HepG2 (cell line): Measurements from ENCODE around the gene RRAD. TPM values are rescaled to one million over a fixed set of nuclear protein-coding genes. Genes with fewer than 3 reads are reported as not detected.

ENCODE experiments used
- ARNTL ChIP-seq: sonication (generic); formaldehyde crosslinking; IDR thresholded peaks from 2 replicates; pipeline ENCODE4 v1.4.0; 2020; ENCODE audit warnings: mild to moderate bottlenecking, missing genetic modification reagents
- ATF7-NPFF ChIP-seq: sonication (generic); formaldehyde crosslinking; IDR thresholded peaks from 2 replicates; pipeline ENCODE4 v1.8.1; 2023; ENCODE audit warnings: mild to moderate bottlenecking, low read depth, missing genetic modification reagents, moderate library complexity
- BHLHE40 ChIP-seq: IDR thresholded peaks from 2 replicates; pipeline ENCODE4 v1.6.1; 2011; ENCODE audit warnings: low read length, improper control_type of control experiment
- FOXK2 ChIP-seq: fragments of 450-650 bp; IDR thresholded peaks from 2 replicates; pipeline ENCODE4 v1.6.1; 2016
- GLI4 ChIP-seq: sonication (generic); formaldehyde crosslinking; IDR thresholded peaks from 2 replicates; pipeline ENCODE4 v1.5.1; 2020; ENCODE audit warnings: missing genetic modification reagents, mild to moderate bottlenecking, moderate library complexity, borderline replicate concordance
- HOXA9 ChIP-seq: sonication (generic); formaldehyde crosslinking; IDR thresholded peaks from 2 replicates; pipeline ENCODE4 v1.8.1; 2022; ENCODE audit warnings: missing genetic modification reagents, mild to moderate bottlenecking, moderate library complexity, borderline replicate concordance
- MED1 ChIP-seq: sonication (generic); formaldehyde crosslinking; IDR thresholded peaks from 2 replicates; pipeline ENCODE4 v1.4.0; 2020; ENCODE audit warnings: missing genetic modification reagents
- POGZ ChIP-seq: sonication (generic); formaldehyde crosslinking; IDR thresholded peaks from 2 replicates; pipeline ENCODE4 v1.4.0; 2020; ENCODE audit warnings: mild to moderate bottlenecking, missing genetic modification reagents
- RBAK ChIP-seq: sonication (generic); formaldehyde crosslinking; IDR thresholded peaks from 2 replicates; pipeline ENCODE4 v1.5.1; 2020; ENCODE audit warnings: mild to moderate bottlenecking, missing genetic modification reagents
- RBFOX2 ChIP-seq: fragments of 200-400 bp; formaldehyde crosslinking; IDR thresholded peaks from 2 replicates; pipeline ENCODE4 v1.6.1; 2017; ENCODE audit warnings: low read depth, mild to moderate bottlenecking, low read length
- RXRA ChIP-seq: sonication (generic); formaldehyde crosslinking; IDR thresholded peaks from 2 replicates; pipeline ENCODE4 v1.5.1; 2020; ENCODE audit warnings: missing genetic modification reagents
- TMF1 ChIP-seq: sonication (generic); formaldehyde crosslinking; IDR thresholded peaks from 2 replicates; pipeline ENCODE4 v1.8.1; 2022; ENCODE audit warnings: low read depth, missing genetic modification reagents
- ZNF235 ChIP-seq: sonication (generic); formaldehyde crosslinking; IDR thresholded peaks from 2 replicates; pipeline ENCODE4 v1.8.1; 2023; ENCODE audit warnings: mild to moderate bottlenecking, missing genetic modification reagents, borderline replicate concordance
- ZNF256 ChIP-seq: sonication (generic); formaldehyde crosslinking; conservative IDR thresholded peaks from 2 replicates; pipeline ENCODE4 v1.4.0; 2020; ENCODE audit warnings: missing genetic modification reagents
- ZNF460 ChIP-seq: sonication (generic); formaldehyde crosslinking; IDR thresholded peaks from 2 replicates; pipeline ENCODE4 v1.5.1; 2020; ENCODE audit warnings: missing genetic modification reagents, mild to moderate bottlenecking, borderline replicate concordance
- ZNF501 ChIP-seq: sonication (generic); formaldehyde crosslinking; IDR thresholded peaks from 2 replicates; pipeline ENCODE4 v1.5.1; 2020; ENCODE audit warnings: mild to moderate bottlenecking, moderate library complexity, missing genetic modification reagents
- ZNF547 ChIP-seq: sonication (generic); formaldehyde crosslinking; IDR thresholded peaks from 2 replicates; pipeline ENCODE4 v1.5.1; 2020; ENCODE audit warnings: mild to moderate bottlenecking, missing genetic modification reagents
- ZNF549 ChIP-seq: sonication (generic); formaldehyde crosslinking; IDR thresholded peaks from 2 replicates; pipeline ENCODE4 v1.5.0; 2020; ENCODE audit warnings: missing genetic modification reagents
- ZNF615 ChIP-seq: sonication (generic); formaldehyde crosslinking; IDR thresholded peaks from 2 replicates; pipeline ENCODE4 v1.5.0; 2020; ENCODE audit warnings: mild to moderate bottlenecking, missing genetic modification reagents, borderline replicate concordance
- ZNF710 ChIP-seq: sonication (generic); formaldehyde crosslinking; IDR thresholded peaks from 2 replicates; pipeline ENCODE4 v1.5.0; 2020; ENCODE audit warnings: mild to moderate bottlenecking, missing genetic modification reagents, borderline replicate concordance
- ZNF883 ChIP-seq: sonication (generic); formaldehyde crosslinking; IDR thresholded peaks from 2 replicates; pipeline ENCODE4 v1.5.1; 2020; ENCODE audit warnings: mild to moderate bottlenecking, missing genetic modification reagents; ENCODE audit errors: not compliant biosample characterization
- polyA plus RNA-seq, 8 experiments: library from polyadenylated mRNA; depleted of rRNA in 3 of 8; stranded (reverse) in 7 of 8; unstranded in 1 of 8; fragments of >200 nt; fragmentation: Illumina TruSeq in 4 of 8; extraction: Trizol in 4 of 8; gene quantifications; 2 replicates each; pipeline versions ENCODE4 v1.2.1 to v1.2.3, GENCODE V29; 2011 to 2016; ENCODE audit warnings: low read depth in 4 of 8, missing spikeins in 1 of 8, mixed read lengths in 1 of 8; ENCODE audit not compliant: insufficient read depth in 1 of 8
- total RNA-seq, 5 experiments: library from RNA; depleted of rRNA; stranded (reverse); fragments of >200 nt; fragmentation: Illumina TruSeq; extraction: Trizol; gene quantifications; 2 replicates each; pipeline ENCODE4 v1.2.3, GENCODE V29; 2016; ENCODE audit warnings: low read depth in 1 of 5
- TF ChIP-seq, protein P1 (sequence below): sonication (generic); formaldehyde crosslinking; IDR thresholded peaks from 2 replicates; pipeline ENCODE4 v1.4.0; 2020; ENCODE audit warnings: missing genetic modification reagents
- TF ChIP-seq, protein P2 (sequence below): sonication (generic); formaldehyde crosslinking; IDR thresholded peaks from 2 replicates; pipeline ENCODE4 v1.8.1; 2023; ENCODE audit warnings: mild to moderate bottlenecking, missing genetic modification reagents
- TF ChIP-seq, protein P3 (sequence below): sonication (generic); formaldehyde crosslinking; IDR thresholded peaks from 2 replicates; pipeline ENCODE4 v1.5.1; 2020; ENCODE audit warnings: missing genetic modification reagents, mild to moderate bottlenecking, borderline replicate concordance

RRAD gene
- total and polyA plus RNA-seq, 2 of the 13 experiments (the other 11 are each of a cell fraction or from before 2014, with no cell fraction given), result 0.80 to 1.1 TPM

GRCh38 chr16:66947302-66948065 lies 22.1 kb upstream of the RRAD start (continued):
- no peak for TF ChIP-seq ZNF547 (CRISPR knock-in tag)
- TF ChIP-seq HOXA9 (CRISPR knock-in tag), result no peak
- TF ChIP-seq RBAK (CRISPR knock-in tag), result no peak
- no peak for TF ChIP-seq ZNF256 (CRISPR knock-in tag)
- no peak for TF ChIP-seq ZNF235 (CRISPR knock-in tag)
- no peak for TF ChIP-seq RBFOX2
- no peak for TF ChIP-seq FOXK2
- TF ChIP-seq ZNF710, result no peak
- TF ChIP-seq, protein P1, sequence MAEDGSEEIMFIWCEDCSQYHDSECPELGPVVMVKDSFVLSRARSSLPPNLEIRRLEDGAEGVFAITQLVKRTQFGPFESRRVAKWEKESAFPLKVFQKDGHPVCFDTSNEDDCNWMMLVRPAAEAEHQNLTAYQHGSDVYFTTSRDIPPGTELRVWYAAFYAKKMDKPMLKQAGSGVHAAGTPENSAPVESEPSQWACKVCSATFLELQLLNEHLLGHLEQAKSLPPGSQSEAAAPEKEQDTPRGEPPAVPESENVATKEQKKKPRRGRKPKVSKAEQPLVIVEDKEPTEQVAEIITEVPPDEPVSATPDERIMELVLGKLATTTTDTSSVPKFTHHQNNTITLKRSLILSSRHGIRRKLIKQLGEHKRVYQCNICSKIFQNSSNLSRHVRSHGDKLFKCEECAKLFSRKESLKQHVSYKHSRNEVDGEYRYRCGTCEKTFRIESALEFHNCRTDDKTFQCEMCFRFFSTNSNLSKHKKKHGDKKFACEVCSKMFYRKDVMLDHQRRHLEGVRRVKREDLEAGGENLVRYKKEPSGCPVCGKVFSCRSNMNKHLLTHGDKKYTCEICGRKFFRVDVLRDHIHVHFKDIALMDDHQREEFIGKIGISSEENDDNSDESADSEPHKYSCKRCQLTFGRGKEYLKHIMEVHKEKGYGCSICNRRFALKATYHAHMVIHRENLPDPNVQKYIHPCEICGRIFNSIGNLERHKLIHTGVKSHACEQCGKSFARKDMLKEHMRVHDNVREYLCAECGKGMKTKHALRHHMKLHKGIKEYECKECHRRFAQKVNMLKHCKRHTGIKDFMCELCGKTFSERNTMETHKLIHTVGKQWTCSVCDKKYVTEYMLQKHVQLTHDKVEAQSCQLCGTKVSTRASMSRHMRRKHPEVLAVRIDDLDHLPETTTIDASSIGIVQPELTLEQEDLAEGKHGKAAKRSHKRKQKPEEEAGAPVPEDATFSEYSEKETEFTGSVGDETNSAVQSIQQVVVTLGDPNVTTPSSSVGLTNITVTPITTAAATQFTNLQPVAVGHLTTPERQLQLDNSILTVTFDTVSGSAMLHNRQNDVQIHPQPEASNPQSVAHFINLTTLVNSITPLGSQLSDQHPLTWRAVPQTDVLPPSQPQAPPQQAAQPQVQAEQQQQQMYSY, result no peak
- no peak for TF ChIP-seq ZNF883 (CRISPR knock-in tag)
- no peak for TF ChIP-seq RXRA
- no peak for TF ChIP-seq ZNF460
- no peak for TF ChIP-seq BHLHE40
- no peak; the same call in 1 of the 2 replicates for TF ChIP-seq ATF7-NPFF (CRISPR knock-in tag)
- TF ChIP-seq, protein P2, sequence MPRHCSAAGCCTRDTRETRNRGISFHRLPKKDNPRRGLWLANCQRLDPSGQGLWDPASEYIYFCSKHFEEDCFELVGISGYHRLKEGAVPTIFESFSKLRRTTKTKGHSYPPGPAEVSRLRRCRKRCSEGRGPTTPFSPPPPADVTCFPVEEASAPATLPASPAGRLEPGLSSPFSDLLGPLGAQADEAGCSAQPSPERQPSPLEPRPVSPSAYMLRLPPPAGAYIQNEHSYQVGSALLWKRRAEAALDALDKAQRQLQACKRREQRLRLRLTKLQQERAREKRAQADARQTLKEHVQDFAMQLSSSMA (CRISPR knock-in tag), result no peak
- no peak for TF ChIP-seq ZNF615
- TF ChIP-seq, protein P3, sequence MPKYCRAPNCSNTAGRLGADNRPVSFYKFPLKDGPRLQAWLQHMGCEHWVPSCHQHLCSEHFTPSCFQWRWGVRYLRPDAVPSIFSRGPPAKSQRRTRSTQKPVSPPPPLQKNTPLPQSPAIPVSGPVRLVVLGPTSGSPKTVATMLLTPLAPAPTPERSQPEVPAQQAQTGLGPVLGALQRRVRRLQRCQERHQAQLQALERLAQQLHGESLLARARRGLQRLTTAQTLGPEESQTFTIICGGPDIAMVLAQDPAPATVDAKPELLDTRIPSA (CRISPR knock-in tag), result no peak
- no peak for TF ChIP-seq TMF1 (CRISPR knock-in tag)
- TF ChIP-seq ARNTL (CRISPR knock-in tag), result 0 out of 2 replicates have a peak, but pooled peaks have one; percentile 32
- TF ChIP-seq POGZ (CRISPR knock-in tag), result no peak
- no peak for TF ChIP-seq ZNF501 (CRISPR knock-in tag)
- no peak for TF ChIP-seq GLI4
- TF ChIP-seq MED1 (CRISPR knock-in tag), result no peak
- TF ChIP-seq ZNF549, result no peak
